Measurements from ENCODE around the gene DTHD1.

DNA sequence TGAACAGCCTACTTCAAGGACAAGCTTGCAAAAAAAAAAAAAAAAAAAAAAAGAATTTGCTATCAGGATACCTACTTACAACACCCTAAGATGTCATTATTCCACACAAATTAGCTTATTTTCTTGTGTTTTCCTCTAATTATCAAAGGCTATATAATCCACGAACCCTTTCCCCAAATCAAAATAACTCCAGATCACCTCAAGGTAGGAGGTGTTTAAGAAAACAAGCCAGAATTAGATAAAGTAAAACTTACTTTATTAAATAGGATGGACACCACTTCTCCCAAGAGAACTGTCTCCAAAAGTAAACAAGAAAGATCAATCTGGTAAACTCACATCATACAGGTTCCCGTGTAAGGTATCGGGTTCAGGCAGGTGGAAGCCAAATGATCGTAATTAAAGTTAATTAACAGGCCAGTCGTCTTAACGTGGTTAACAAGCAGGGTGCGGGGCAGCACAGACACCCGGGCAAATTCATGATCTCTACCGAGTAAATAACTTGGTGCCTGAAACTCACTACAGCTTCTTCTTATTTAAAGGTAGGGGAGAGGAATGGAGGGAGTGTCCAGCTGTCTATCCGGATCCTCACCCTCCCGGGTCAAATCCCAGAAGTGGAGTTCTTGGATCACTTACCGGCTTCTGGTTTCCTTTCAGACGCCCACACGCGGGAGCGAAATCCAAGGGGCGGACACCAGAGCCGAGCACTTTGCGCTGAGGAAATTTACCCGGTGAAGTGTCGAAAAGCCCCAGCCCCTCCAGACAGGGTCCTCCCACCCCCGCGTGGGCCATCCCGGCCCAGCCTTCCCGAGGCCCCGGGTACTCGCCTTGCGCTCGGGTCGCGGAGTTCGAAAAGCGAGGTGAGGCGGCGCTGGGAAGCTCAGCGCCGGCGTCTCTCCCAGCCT lies 37.8 kb upstream of the DTHD1 start:
- TF ChIP-seq, protein P1, sequence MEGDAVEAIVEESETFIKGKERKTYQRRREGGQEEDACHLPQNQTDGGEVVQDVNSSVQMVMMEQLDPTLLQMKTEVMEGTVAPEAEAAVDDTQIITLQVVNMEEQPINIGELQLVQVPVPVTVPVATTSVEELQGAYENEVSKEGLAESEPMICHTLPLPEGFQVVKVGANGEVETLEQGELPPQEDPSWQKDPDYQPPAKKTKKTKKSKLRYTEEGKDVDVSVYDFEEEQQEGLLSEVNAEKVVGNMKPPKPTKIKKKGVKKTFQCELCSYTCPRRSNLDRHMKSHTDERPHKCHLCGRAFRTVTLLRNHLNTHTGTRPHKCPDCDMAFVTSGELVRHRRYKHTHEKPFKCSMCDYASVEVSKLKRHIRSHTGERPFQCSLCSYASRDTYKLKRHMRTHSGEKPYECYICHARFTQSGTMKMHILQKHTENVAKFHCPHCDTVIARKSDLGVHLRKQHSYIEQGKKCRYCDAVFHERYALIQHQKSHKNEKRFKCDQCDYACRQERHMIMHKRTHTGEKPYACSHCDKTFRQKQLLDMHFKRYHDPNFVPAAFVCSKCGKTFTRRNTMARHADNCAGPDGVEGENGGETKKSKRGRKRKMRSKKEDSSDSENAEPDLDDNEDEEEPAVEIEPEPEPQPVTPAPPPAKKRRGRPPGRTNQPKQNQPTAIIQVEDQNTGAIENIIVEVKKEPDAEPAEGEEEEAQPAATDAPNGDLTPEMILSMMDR (conservative IDR thresholded peaks at IDR 0.05; ENCODE audit: low read depth, low read length), result no peak
- TF ChIP-seq EZH2 (IDR thresholded peaks at IDR 0.05; ENCODE audit: low read length, unreplicated experiment) (no peak), EZH2phosphoT487 (IDR thresholded peaks at IDR 0.05; ENCODE audit: borderline replicate concordance, low read length) (no peak)

All from PC-3 (cell line).